ENCODE results near the gene RANBP6. TPM values are rescaled to one million over a fixed set of nuclear protein-coding genes. Genes with fewer than 3 reads are reported as not detected.

RANBP6 gene
- total RNA-seq, 1 donor from 2014 or later, result 24.0 TPM

- no peak for DNase-seq (ENCODE audit: extremely low spot score, unreplicated experiment)
- no peaks in the 10 kb centered on the region for H3K27me3 Mint-ChIP-seq
- peaks cover 16% of the 10 kb centered on the region for H3K36me3 Mint-ChIP-seq
- H3K4me1 Mint-ChIP-seq (ENCODE audit: unreplicated experiment), result peaks cover 10% of the 10 kb centered on the region
- no peak for TF ChIP-seq CTCF (conservative IDR thresholded peaks at IDR 0.05)
- no peaks in the 10 kb centered on the region for H3K9me3 Mint-ChIP-seq
- H3K4me3 Mint-ChIP-seq, result no peak overlapping the region
- H3K27ac Mint-ChIP-seq, result no peak overlapping the region
These were observed 27.2 kb downstream of the RANBP6 start for GRCh38 chr9:5988265-5988664.

GRCh38 chr9:5983042-5983441 is 32.4 kb downstream of the RANBP6 start:
- TF ChIP-seq CTCF (conservative IDR thresholded peaks at IDR 0.05), result no peak
- no peak for DNase-seq (ENCODE audit: extremely low spot score, unreplicated experiment)
- no peaks in the 10 kb centered on the region for H3K27me3 Mint-ChIP-seq
- H3K36me3 Mint-ChIP-seq, result peaks cover 14% of the 10 kb centered on the region
- H3K9me3 Mint-ChIP-seq, result no peaks in the 10 kb centered on the region
- no peak overlapping the region for H3K4me3 Mint-ChIP-seq
- peaks cover 21% of the 10 kb centered on the region for H3K4me1 Mint-ChIP-seq (ENCODE audit: unreplicated experiment)
- no peak overlapping the region for H3K27ac Mint-ChIP-seq

GRCh38 chr9:5982317-5982716 is 33.1 kb downstream of the RANBP6 start:
- Mint-ChIP-seq H3K4me3 (no peak overlapping the region), H3K27me3 (no peaks in the 10 kb centered on the region), H3K9me3 (no peaks in the 10 kb centered on the region), H3K27ac (no peak overlapping the region), H3K4me1 (ENCODE audit: unreplicated experiment) (peaks cover 21% of the 10 kb centered on the region), H3K36me3 (peaks cover 12% of the 10 kb centered on the region)
- DNase-seq (ENCODE audit: extremely low spot score, unreplicated experiment), result no peak
- no peak for TF ChIP-seq CTCF (conservative IDR thresholded peaks at IDR 0.05)

GRCh38 chr9:5978523-5978922 is 36.9 kb downstream of the RANBP6 start:
- Mint-ChIP-seq H3K27ac (no peak overlapping the region), H3K4me1 (ENCODE audit: unreplicated experiment) (peaks cover 14% of the 10 kb centered on the region), H3K27me3 (no peaks in the 10 kb centered on the region), H3K4me3 (no peak overlapping the region), H3K9me3 (no peaks in the 10 kb centered on the region), H3K36me3 (peaks cover 29% of the 10 kb centered on the region)
- DNase-seq (ENCODE audit: extremely low spot score, unreplicated experiment), result no peak
- TF ChIP-seq CTCF (conservative IDR thresholded peaks at IDR 0.05), result no peak

GRCh38 chr9:5976674-5977397 is 38.6 kb downstream of the RANBP6 start:
- Mint-ChIP-seq H3K4me3 (no peak overlapping the region), H3K36me3 (peaks cover 40% of the 10 kb centered on the region), H3K27ac (no peak overlapping the region), H3K4me1 (ENCODE audit: unreplicated experiment) (no peaks in the 10 kb centered on the region), H3K9me3 (no peaks in the 10 kb centered on the region), H3K27me3 (no peaks in the 10 kb centered on the region)
- DNase-seq (ENCODE audit: extremely low spot score, unreplicated experiment), result no peak
- no peak for TF ChIP-seq CTCF (conservative IDR thresholded peaks at IDR 0.05)
